Astrocyte (in vitro differentiated cells and primary cell): Measurements from ENCODE around the gene COX4I2. TPM values are rescaled to one million over a fixed set of nuclear protein-coding genes. Genes with fewer than 3 reads are reported as not detected.

Experiments
- DNase-seq: peaks from one replicate; pipeline ENCODE4 v3.0.0-alpha.2; 2010; ENCODE audit warnings: low read depth
- FAIRE-seq: peaks from 2 replicates; lab custom pipeline; 2011; peaks lifted over from hg19 to GRCh38; lab: Jason Lieb, UNC
- H2AFZ ChIP-seq: 2 replicates; pipeline ENCODE4 v1.6.0; 2012; ENCODE audit warnings: low read depth, low read length, inconsistent platforms
- H3K27ac ChIP-seq: 2 replicates; pipeline ENCODE4 v1.5.1; 2011; ENCODE audit warnings: low read depth, low read length, inconsistent platforms
- H3K27me3 ChIP-seq: 2 replicates; pipeline ENCODE4 v1.6.0; 2011; ENCODE audit warnings: low read length, inconsistent platforms; ENCODE audit not compliant: insufficient read depth
- H3K36me3 ChIP-seq: 2 replicates; pipeline ENCODE4 v1.5.1; 2011; ENCODE audit warnings: low read length, inconsistent platforms; ENCODE audit not compliant: insufficient read depth
- H3K4me1 ChIP-seq: 2 replicates; pipeline ENCODE4 v1.5.1; 2011; ENCODE audit warnings: low read length, inconsistent platforms; ENCODE audit not compliant: insufficient read depth
- H3K4me2 ChIP-seq: 2 replicates; pipeline ENCODE4 v1.6.0; 2012; ENCODE audit warnings: low read length, inconsistent platforms
- H3K4me3 ChIP-seq: 2 replicates; pipeline ENCODE4 v1.5.1; 2011; ENCODE audit warnings: low read depth, mild to moderate bottlenecking, low read length, inconsistent platforms; ENCODE audit not compliant: insufficient read depth
- H3K79me2 ChIP-seq: 2 replicates; pipeline ENCODE4 v1.6.0; 2012; ENCODE audit warnings: mild to moderate bottlenecking, low read length, inconsistent platforms; ENCODE audit not compliant: insufficient read depth
- H3K9ac ChIP-seq: 2 replicates; pipeline ENCODE4 v1.6.0; 2012; ENCODE audit warnings: mild to moderate bottlenecking, low read length, inconsistent platforms
- H3K9me3 ChIP-seq: 2 replicates; pipeline ENCODE4 v1.5.1; 2012; ENCODE audit warnings: low read depth, mild to moderate bottlenecking, low read length, inconsistent platforms; ENCODE audit not compliant: insufficient read depth
- H4K20me1 ChIP-seq: 2 replicates; pipeline ENCODE4 v1.6.0; 2012; ENCODE audit warnings: low read length, inconsistent platforms; ENCODE audit not compliant: insufficient read depth
- H3K27ac Mint-ChIP-seq: one replicate; pipeline ENCODE4 v1.8.0; 2021; ENCODE audit warnings: mild to moderate bottlenecking, mixed read lengths; ENCODE audit not compliant: unreplicated experiment
- H3K27me3 Mint-ChIP-seq: one replicate; pipeline ENCODE4 v1.8.0; 2021; ENCODE audit warnings: low read depth, mixed read lengths; ENCODE audit not compliant: unreplicated experiment
- H3K36me3 Mint-ChIP-seq: one replicate; pipeline ENCODE4 v1.8.0; 2021; ENCODE audit warnings: low read depth, mixed read lengths; ENCODE audit not compliant: unreplicated experiment
- H3K4me1 Mint-ChIP-seq: one replicate; pipeline ENCODE4 v1.8.0; 2021; ENCODE audit warnings: low read depth, mixed read lengths; ENCODE audit not compliant: unreplicated experiment
- H3K4me3 Mint-ChIP-seq: one replicate; pipeline ENCODE4 v1.8.0; 2021; ENCODE audit warnings: mild to moderate bottlenecking, moderate library complexity, mixed read lengths; ENCODE audit not compliant: unreplicated experiment
- H3K9me3 Mint-ChIP-seq: one replicate; pipeline ENCODE4 v1.8.0; 2021; ENCODE audit warnings: mild to moderate bottlenecking, mixed read lengths; ENCODE audit not compliant: unreplicated experiment
- CTCF ChIP-seq: IDR thresholded peaks from 2 replicates; pipeline ENCODE4 v1.5.1; 2011; ENCODE audit warnings: low read depth, mild to moderate bottlenecking, inconsistent platforms, low read length, moderate library complexity; ENCODE audit not compliant: insufficient read depth
- EZH2 ChIP-seq: IDR thresholded peaks from 2 replicates; pipeline ENCODE4 v1.6.1; 2012; ENCODE audit warnings: mild to moderate bottlenecking, low read length, inconsistent platforms; ENCODE audit not compliant: insufficient read depth
- total RNA-seq: library from RNA; stranded (reverse); gene quantifications from 2 replicates; pipeline ENCODE4 v1.2.1, GENCODE V29; 2021

The COX4I2 gene
- total RNA-seq, 1 donor from 2014 or later = not detected

DNA sequence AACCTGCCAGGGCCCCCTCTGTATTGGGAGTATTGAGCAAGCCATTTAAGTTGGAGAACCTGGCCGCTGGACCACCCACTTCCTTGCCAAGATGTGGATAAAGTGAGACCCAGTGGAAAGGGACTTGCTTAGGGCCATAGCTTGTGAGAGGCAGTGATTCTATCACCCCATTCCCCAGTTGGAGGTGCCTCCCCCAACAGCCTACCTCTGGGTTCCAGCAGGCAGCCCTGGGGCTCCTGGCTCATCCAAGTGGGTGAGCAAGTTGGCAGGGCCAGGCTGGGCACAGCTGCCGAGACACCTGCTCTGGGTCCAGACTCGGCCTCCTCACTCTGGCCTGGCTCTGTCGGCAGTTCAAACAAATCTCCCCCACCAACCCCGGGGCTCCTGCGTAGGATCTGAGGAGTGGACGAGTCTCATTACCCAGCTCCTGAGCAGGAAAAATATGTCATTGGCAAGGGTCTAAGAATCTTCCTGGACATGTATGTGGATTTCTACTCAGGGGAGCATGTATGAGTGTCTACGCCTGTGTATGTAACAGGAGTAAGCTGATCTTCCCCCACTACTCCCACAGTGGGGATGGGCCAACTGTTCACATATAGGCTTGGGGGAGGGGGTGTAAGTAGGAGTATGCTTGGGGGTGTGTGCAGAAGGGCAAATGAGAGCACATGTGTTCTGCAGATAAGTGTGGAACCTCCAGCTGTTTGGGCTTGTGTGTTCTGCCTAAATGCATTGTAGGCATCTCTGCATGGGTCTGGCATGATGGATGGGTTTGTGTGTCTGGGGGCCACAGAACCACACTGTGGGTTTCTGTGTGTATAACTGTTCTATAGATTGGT is 30.7 kb upstream of the COX4I2 start:
- Mint-ChIP-seq H3K9me3 (no peaks in the 10 kb centered on the region), H3K27ac (peak overlapping the region; percentile 79), H3K27me3 (no peaks in the 10 kb centered on the region), H3K4me3 (peak overlapping the region; percentile 98), H3K4me1 (peaks cover 34% of the 10 kb centered on the region), H3K36me3 (no peaks in the 10 kb centered on the region)
- FAIRE-seq (no peak), DNase-seq (peak; percentile 81)
- H3K4me1 ChIP-seq = peaks cover 49% of the 10 kb centered on the region
- H4K20me1 ChIP-seq = peaks cover 24% of the 10 kb centered on the region
- H3K79me2 ChIP-seq = peaks cover 31% of the 10 kb centered on the region
- no peaks in the 10 kb centered on the region for H3K27me3 ChIP-seq
- no peaks in the 10 kb centered on the region for H3K9me3 ChIP-seq
- peak overlapping the region; percentile 91 for H3K4me3 ChIP-seq
- H2AFZ ChIP-seq = no peak overlapping the region
- H3K36me3 ChIP-seq = no peaks in the 10 kb centered on the region
- TF ChIP-seq CTCF = no peak
- no peak for TF ChIP-seq EZH2
- H3K9ac ChIP-seq = peak overlapping the region; percentile 97
- H3K4me2 ChIP-seq = peak overlapping the region; percentile 89
- H3K27ac ChIP-seq = peak overlapping the region; percentile 98

- peak overlapping the region; percentile 89 for H3K4me2 ChIP-seq
Measured at GRCh38 chr20:31607640-31608250, 30.0 kb upstream of the COX4I2 start.

More at GRCh38 chr20:31607640-31608250, 30.0 kb upstream of the COX4I2 start:
- Histone ChIP-seq H3K79me2 (peaks cover 31% of the 10 kb centered on the region), H3K27ac (peak overlapping the region; percentile 98), H3K27me3 (no peaks in the 10 kb centered on the region), H3K9ac (peak overlapping the region; percentile 97), H3K36me3 (no peaks in the 10 kb centered on the region), H2AFZ (no peak overlapping the region), H3K4me3 (peak overlapping the region; percentile 91), H3K9me3 (no peaks in the 10 kb centered on the region), H3K4me1 (peaks cover 45% of the 10 kb centered on the region), H4K20me1 (peaks cover 24% of the 10 kb centered on the region)
- DNase-seq = no peak
- no peaks in the 10 kb centered on the region for H3K36me3 Mint-ChIP-seq
- H3K9me3 Mint-ChIP-seq = no peaks in the 10 kb centered on the region
- H3K27ac Mint-ChIP-seq = peak overlapping the region; percentile 22
- H3K27me3 Mint-ChIP-seq = no peaks in the 10 kb centered on the region
- H3K4me1 Mint-ChIP-seq = peaks cover 31% of the 10 kb centered on the region
- H3K4me3 Mint-ChIP-seq = peak overlapping the region; percentile 98
- TF ChIP-seq CTCF = no peak
- no peak for TF ChIP-seq EZH2
- FAIRE-seq = no peak
